Kidney (tissue), 14 donors: ENCODE data around the gene HNRNPUL1. TPM values are rescaled to one million over a fixed set of nuclear protein-coding genes. Genes with fewer than 3 reads are reported as not detected.

Experiments
- DNase-seq, 5 donors: peaks; one replicate each; pipeline ENCODE4 v3.0.0-alpha.2; 2013 to 2020
- FAIRE-seq: peaks from 2 replicates; lab custom pipeline; 2012; peaks lifted over from hg19 to GRCh38; lab: Jason Lieb, UNC
- H3K27ac ChIP-seq, 2 donors: one replicate each; pipeline ENCODE4 v1.7.0; 2013; ENCODE audit warnings: low read depth in 2 of 2, low read length in 2 of 2, inconsistent platforms in 1 of 2
- H3K27me3 ChIP-seq: one replicate; pipeline ENCODE4 v1.7.1; 2013; ENCODE audit warnings: low read length, inconsistent platforms; ENCODE audit not compliant: control insufficient read depth, insufficient read depth
- H3K36me3 ChIP-seq, 3 donors: one replicate each; pipeline versions ENCODE4 v1.7.0 to v1.7.1; 2013; ENCODE audit warnings: low read length in 3 of 3, control low read depth in 1 of 3, inconsistent platforms in 1 of 3; ENCODE audit not compliant: insufficient read depth in 3 of 3, control insufficient read depth in 2 of 3
- H3K4me1 ChIP-seq, 3 donors: one replicate each; pipeline versions ENCODE4 v1.7.0 to v1.7.1; 2013; ENCODE audit warnings: low read length in 3 of 3, inconsistent platforms in 1 of 3, low read depth in 1 of 3; ENCODE audit not compliant: control insufficient read depth in 2 of 3, insufficient read depth in 2 of 3
- H3K4me3 ChIP-seq, 3 donors: one replicate each; pipeline versions ENCODE4 v1.7.0 to v1.8.1; 2013; ENCODE audit warnings: low read length in 3 of 3, control low read depth in 1 of 3, inconsistent platforms in 1 of 3
- H3K9ac ChIP-seq, 3 donors: one replicate each; pipeline versions ENCODE4 v1.7.0 to v1.7.1; 2013; ENCODE audit warnings: low read length in 3 of 3, control low read depth in 1 of 3, inconsistent platforms in 1 of 3
- H3K9me3 ChIP-seq, 3 donors: one replicate each; pipeline versions ENCODE4 v1.7.0 to v1.7.1; 2013; ENCODE audit warnings: low read length in 3 of 3, control low read depth in 1 of 3, inconsistent platforms in 1 of 3; ENCODE audit not compliant: control insufficient read depth in 2 of 3, insufficient read depth in 1 of 3
- CTCF ChIP-seq: IDR thresholded peaks from 3 replicates; pipeline ENCODE4 v1.5.1; 2012; ENCODE audit warnings: mild to moderate bottlenecking, moderate library complexity, borderline replicate concordance; ENCODE audit not compliant: insufficient read depth; ENCODE audit errors: extremely low read depth
- intact Hi-C: fragments of 100-400 bp; cut with DNase I; formaldehyde crosslinking; loops from one replicate; pipeline ENCODE4 v1.11.1; 2022
- polyA plus RNA-seq: library from polyadenylated mRNA; stranded (reverse); fragments of 350-450 nt; fragmentation: Illumina TruSeq; extraction: RNeasy Lipid Tissue Mini Kit (QIAGEN cat#74804); gene quantifications from one replicate; pipeline ENCODE4 v1.2.3, GENCODE V29; 2014; ENCODE audit warnings: low read depth, low replicate concordance; ENCODE audit not compliant: insufficient read depth
- total RNA-seq: library from RNA; stranded (reverse); fragmentation: NEBNext Ultra II Directional; extraction: Animal tissue kit (Norgen Biotek cat#: 25700); gene quantifications from one replicate; pipeline ENCODE4 v1.2.1, GENCODE V29; 2021
- donor health status: control.
- donor health status: control.
- donor health status: control.
- donor health status: control.
- donor health status: control.
- donor health status: DM: yes; HTN: yes; CAD: no.
- donor health status: Normal renal cell carcinoma (clear cell type).

HNRNPUL1 gene
- total and polyA plus RNA-seq, 2 donors from 2014 or later = 51.0 to 182 TPM

GRCh38 chr19:41328157-41328841 lies 64.1 kb downstream of the HNRNPUL1 start:
- FAIRE-seq (no peak), DNase-seq (no peak)
- H3K27me3 ChIP-seq = no peaks in the 10 kb centered on the region
- H3K4me1 ChIP-seq = peaks cover 9 to 48% (median 31%) of the 10 kb centered on the region in 3 donors
- H3K9me3 ChIP-seq = no peaks in the 10 kb centered on the region
- peak overlapping the region; percentile 32 to 67 for H3K27ac ChIP-seq
- H3K4me3 ChIP-seq = peak overlapping the region in 1 of 3 donors; percentile 33
- no peaks in the 10 kb centered on the region for H3K36me3 ChIP-seq
- TF ChIP-seq CTCF = no peak
- intact Hi-C loops = no loop called here
- peak overlapping the region in 1 of 3 donors; percentile 65 for H3K9ac ChIP-seq

GRCh38 chr19:41328842-41329225 lies 64.7 kb downstream of the HNRNPUL1 start:
- no peak overlapping the region for H3K27ac ChIP-seq
- intact Hi-C loops = no loop called here
- H3K9me3 ChIP-seq = no peaks in the 10 kb centered on the region
- H3K4me1 ChIP-seq = peaks cover 9 to 45% (median 28%) of the 10 kb centered on the region in 3 donors
- H3K36me3 ChIP-seq = no peaks in the 10 kb centered on the region
- no peak for DNase-seq
- H3K27me3 ChIP-seq = no peaks in the 10 kb centered on the region
- TF ChIP-seq CTCF = no peak
- no peak overlapping the region for H3K9ac ChIP-seq
- FAIRE-seq = no peak
- no peak overlapping the region for H3K4me3 ChIP-seq

- H3K4me3 ChIP-seq = no peak overlapping the region
- FAIRE-seq = no peak
- intact Hi-C loops = no loop called here
- no peak overlapping the region for H3K27ac ChIP-seq
- H3K9me3 ChIP-seq = no peaks in the 10 kb centered on the region
- no peak overlapping the region for H3K9ac ChIP-seq
- no peaks in the 10 kb centered on the region for H3K36me3 ChIP-seq
- no peaks in the 10 kb centered on the region for H3K27me3 ChIP-seq
- peaks cover 2 to 33% (median 19%) of the 10 kb centered on the region in 3 donors for H3K4me1 ChIP-seq
- no peak for TF ChIP-seq CTCF
- no peak for DNase-seq
Measured at GRCh38 chr19:41330481-41330880, 66.3 kb downstream of the HNRNPUL1 start.
